Measurements from ENCODE around the gene ARFIP1.
"Not testable (repeated sequence)": the region's sequence is repeated elsewhere in the genome, so short reads cannot be mapped to it uniquely, and the experiment has no call there.

The ARFIP1 gene

DNA sequence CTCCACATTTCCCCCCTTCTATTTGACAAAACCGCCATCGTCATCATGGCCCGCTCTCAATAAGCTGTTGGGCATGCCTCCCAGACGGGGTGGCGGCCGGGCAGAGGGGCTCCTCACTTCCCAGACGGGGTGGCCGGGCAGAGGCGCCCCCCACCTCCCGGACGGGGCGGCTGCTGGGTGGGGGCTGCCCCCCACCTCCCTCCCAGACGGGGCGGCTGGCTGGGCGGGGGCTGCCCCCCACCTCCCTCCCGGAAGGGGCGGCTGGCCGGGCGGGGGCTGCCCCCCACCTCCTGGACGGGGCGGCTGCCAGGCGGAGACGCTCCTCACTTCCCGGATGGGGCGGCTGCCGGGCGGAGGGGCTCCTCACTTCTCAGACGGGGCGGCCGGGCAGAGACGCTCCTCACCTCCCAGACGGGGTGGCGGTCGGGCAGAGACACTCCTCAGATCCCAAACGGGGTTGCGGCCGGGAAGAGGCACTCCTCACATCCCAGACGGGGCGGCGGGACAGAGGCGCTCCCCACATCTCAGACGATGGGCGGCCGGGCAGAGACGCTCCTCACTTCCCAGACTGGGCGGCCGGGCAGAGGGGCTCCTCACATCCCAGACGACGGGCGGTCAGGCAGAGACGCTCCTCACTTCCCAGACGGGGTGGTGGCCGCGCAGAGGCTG is 14.6 kb upstream of the ARFIP1 start:
- H3K4me1 ChIP-seq (ENCODE audit: control insufficient read depth, insufficient read depth, low read length); H3K27me3 ChIP-seq (ENCODE audit: control insufficient read depth in 1 of 2, insufficient read depth in 2 of 2, low read length in 2 of 2); H3K9ac ChIP-seq (ENCODE audit: low read length in 2 of 2); H3K27ac ChIP-seq (ENCODE audit: low read length); H3K9me3 ChIP-seq (ENCODE audit: control insufficient read depth in 2 of 2, low read length in 2 of 2); H3K36me3 ChIP-seq (ENCODE audit: control insufficient read depth in 2 of 2, insufficient read depth in 2 of 2, low read length in 2 of 2); H3K4me3 ChIP-seq (ENCODE audit: low read length in 2 of 2): not testable (repeated sequence)

DNA sequence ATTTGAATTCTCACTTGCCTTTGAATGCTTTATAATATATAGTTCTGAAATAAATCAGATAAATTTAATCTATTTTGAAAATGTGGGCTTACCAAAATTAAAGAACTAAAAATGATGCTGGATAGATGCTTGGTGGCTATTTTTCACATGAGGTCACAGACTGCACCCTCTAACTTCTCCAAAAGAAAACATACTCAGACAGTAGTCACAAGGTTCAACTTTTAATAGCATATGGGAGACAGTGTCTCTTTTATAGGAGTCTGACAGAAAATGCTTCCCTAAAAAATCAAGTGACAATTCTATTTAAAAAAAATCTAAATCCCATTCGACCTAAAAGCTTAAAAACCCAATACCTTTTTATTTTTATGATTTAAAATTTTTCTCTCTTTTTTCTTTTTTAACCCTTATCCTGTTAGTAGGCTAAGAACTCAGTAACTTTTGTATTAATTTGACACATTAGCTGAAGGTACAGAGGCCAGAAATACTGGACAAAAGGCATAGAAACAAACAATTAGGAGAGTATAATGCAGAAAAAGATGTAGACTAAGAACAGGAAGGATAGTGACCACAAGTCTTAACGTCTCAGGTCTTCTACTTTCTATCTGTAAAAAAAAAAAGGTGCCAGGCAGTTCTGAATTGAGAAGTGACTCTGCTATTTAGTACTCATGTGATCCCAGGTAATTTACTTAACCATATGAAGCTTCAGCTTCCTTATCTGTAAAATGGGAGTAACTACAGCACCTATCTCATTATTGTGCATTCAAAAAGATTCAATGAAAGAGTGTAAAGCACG is 7.8 kb upstream of the ARFIP1 start:
- H3K4me1 ChIP-seq (ENCODE audit: control insufficient read depth, insufficient read depth, low read length): no peaks in the 10 kb centered on the region

DNA sequence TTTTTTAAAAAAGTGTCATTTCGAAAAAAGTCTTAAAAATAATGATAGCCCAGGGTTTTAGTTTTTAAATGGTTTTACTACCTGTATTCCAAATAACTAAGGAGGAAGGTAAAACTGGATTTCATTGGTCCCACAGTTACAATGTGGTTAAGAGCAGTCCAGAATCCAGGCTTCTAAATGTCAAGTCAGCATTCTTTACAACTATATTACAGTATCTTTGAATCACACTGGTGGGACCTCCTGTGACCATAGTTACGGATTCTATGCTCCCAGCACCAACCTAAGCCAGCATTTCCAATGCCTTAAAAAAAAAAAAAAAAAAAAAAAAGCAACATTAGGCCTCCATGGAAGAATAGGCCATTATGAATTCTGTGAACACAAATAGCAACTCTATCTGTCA is 6.4 kb upstream of the ARFIP1 start:
- Histone ChIP-seq H3K9me3 (ENCODE audit: control insufficient read depth in 2 of 2, low read length in 2 of 2) (no peaks in the 10 kb centered on the region), H3K4me3 (ENCODE audit: low read length in 2 of 2) (no peak overlapping the region)

More for the DNA sequence above, 7.8 kb upstream of the ARFIP1 start:
- Histone ChIP-seq H3K9me3 (ENCODE audit: control insufficient read depth in 2 of 2, low read length in 2 of 2) (no peaks in the 10 kb centered on the region), H3K27me3 (ENCODE audit: control insufficient read depth in 1 of 2, insufficient read depth in 2 of 2, low read length in 2 of 2) (no peaks in the 10 kb centered on the region), H3K4me3 (ENCODE audit: low read length in 2 of 2) (no peak overlapping the region), H3K36me3 (ENCODE audit: control insufficient read depth in 2 of 2, insufficient read depth in 2 of 2, low read length in 2 of 2) (no peaks in the 10 kb centered on the region), H3K9ac (ENCODE audit: low read length in 2 of 2) (no peak overlapping the region), H3K27ac (ENCODE audit: low read length) (no peak overlapping the region)

GRCh38 chr4:152773953-152774352 is 5.8 kb upstream of the ARFIP1 start:
- H3K36me3 ChIP-seq (ENCODE audit: control insufficient read depth in 2 of 2, insufficient read depth in 2 of 2, low read length in 2 of 2): no peaks in the 10 kb centered on the region
- no peaks in the 10 kb centered on the region for H3K27me3 ChIP-seq (ENCODE audit: control insufficient read depth in 1 of 2, insufficient read depth in 2 of 2, low read length in 2 of 2)
- H3K27ac ChIP-seq (ENCODE audit: low read length): no peak overlapping the region
- no peak overlapping the region for H3K9ac ChIP-seq (ENCODE audit: low read length in 2 of 2)
- no peaks in the 10 kb centered on the region for H3K9me3 ChIP-seq (ENCODE audit: control insufficient read depth in 2 of 2, low read length in 2 of 2)
- H3K4me3 ChIP-seq (ENCODE audit: low read length in 2 of 2): no peak overlapping the region
- no peaks in the 10 kb centered on the region for H3K4me1 ChIP-seq (ENCODE audit: control insufficient read depth, insufficient read depth, low read length)

More for the DNA sequence above, 6.4 kb upstream of the ARFIP1 start:
- no peaks in the 10 kb centered on the region for H3K36me3 ChIP-seq (ENCODE audit: control insufficient read depth in 2 of 2, insufficient read depth in 2 of 2, low read length in 2 of 2)
- no peak overlapping the region for H3K9ac ChIP-seq (ENCODE audit: low read length in 2 of 2)
- no peaks in the 10 kb centered on the region for H3K4me1 ChIP-seq (ENCODE audit: control insufficient read depth, insufficient read depth, low read length)
- H3K27ac ChIP-seq (ENCODE audit: low read length): no peak overlapping the region
- H3K27me3 ChIP-seq (ENCODE audit: control insufficient read depth in 1 of 2, insufficient read depth in 2 of 2, low read length in 2 of 2): no peaks in the 10 kb centered on the region

DNA sequence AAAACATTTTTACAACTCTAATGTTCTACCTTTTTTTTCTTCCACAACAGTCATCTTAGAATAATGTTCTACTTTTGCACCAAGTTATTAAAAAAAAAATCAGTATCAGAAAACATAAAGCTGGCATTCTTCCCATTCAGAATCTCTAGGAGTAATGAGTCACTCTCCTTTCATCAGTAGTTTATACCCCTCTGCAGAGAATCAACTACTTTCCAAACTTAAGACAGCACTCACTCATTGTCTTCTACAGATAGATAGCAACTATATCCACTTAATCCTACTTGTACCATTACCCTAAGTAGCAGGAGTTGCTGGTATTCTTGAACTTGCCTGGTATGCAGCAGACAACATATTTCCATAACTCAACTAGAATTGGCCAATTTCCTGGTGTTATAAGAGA is 3.4 kb upstream of the ARFIP1 start:
- H3K4me1 ChIP-seq (ENCODE audit: control insufficient read depth, insufficient read depth, low read length): no peaks in the 10 kb centered on the region
- no peaks in the 10 kb centered on the region for H3K36me3 ChIP-seq (ENCODE audit: control insufficient read depth in 2 of 2, insufficient read depth in 2 of 2, low read length in 2 of 2)
- H3K9ac ChIP-seq (ENCODE audit: low read length in 2 of 2): no peak overlapping the region
- no peaks in the 10 kb centered on the region for H3K9me3 ChIP-seq (ENCODE audit: control insufficient read depth in 2 of 2, low read length in 2 of 2)
- no peaks in the 10 kb centered on the region for H3K27me3 ChIP-seq (ENCODE audit: control insufficient read depth in 1 of 2, insufficient read depth in 2 of 2, low read length in 2 of 2)
- H3K4me3 ChIP-seq (ENCODE audit: low read length in 2 of 2): no peak overlapping the region
- H3K27ac ChIP-seq (ENCODE audit: low read length): no peak overlapping the region

- Histone ChIP-seq H3K4me1 (ENCODE audit: control insufficient read depth, insufficient read depth, low read length) (no peaks in the 10 kb centered on the region), H3K4me3 (ENCODE audit: low read length in 2 of 2) (no peak overlapping the region), H3K9me3 (ENCODE audit: control insufficient read depth in 2 of 2, low read length in 2 of 2) (no peaks in the 10 kb centered on the region), H3K9ac (ENCODE audit: low read length in 2 of 2) (no peak overlapping the region), H3K27ac (ENCODE audit: low read length) (no peak overlapping the region), H3K36me3 (ENCODE audit: control insufficient read depth in 2 of 2, insufficient read depth in 2 of 2, low read length in 2 of 2) (no peaks in the 10 kb centered on the region), H3K27me3 (ENCODE audit: control insufficient read depth in 1 of 2, insufficient read depth in 2 of 2, low read length in 2 of 2) (no peaks in the 10 kb centered on the region)
Observed at GRCh38 chr4:152777488-152777887, 2.3 kb upstream of the ARFIP1 start.

DNA sequence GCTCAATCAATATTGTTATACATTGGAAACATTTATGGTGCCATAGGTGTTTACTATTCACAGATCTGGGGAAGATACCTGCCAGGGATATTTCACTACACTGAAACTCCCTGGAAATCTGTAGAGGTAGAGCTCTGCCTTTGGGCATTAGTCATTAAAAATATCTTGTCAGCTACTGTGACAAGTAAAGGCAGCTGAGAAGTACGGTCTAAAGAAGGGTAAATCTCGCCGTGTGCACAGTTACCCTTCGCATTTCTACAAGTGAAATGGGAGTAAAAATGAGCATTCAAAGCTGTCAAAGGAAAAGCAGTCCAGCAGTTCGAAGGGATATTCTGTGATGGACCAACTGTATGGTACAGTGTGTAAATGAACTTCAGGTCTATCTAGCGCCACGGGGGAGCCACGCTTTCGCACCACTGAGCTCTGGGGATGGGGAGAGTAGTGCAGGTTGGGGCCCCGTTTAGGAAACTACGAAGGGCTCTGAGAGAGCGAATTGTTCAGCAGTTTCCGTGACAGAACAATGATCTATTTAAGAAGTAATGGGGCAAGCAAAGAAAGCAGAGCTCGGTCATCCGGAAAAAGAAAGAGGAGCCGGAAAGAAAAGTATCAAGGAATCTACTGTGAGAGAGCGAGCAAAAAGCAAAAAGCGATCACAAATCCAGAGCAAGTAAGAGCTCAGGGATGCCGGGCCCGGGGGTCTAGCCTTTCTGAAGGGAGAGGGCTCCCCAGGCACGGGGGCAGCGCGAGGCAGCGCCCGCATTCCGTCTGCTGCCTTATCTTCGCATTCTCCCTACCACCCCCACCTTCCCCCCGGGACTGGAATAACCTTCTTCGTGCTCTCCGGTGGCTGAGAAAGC is 870 bp upstream of the ARFIP1 start:
- peaks cover 0 to 2% of the 10 kb centered on the region in 2 donors for H3K36me3 ChIP-seq (ENCODE audit: control insufficient read depth in 2 of 2, insufficient read depth in 2 of 2, low read length in 2 of 2)
- no peaks in the 10 kb centered on the region for H3K27me3 ChIP-seq (ENCODE audit: control insufficient read depth in 1 of 2, insufficient read depth in 2 of 2, low read length in 2 of 2)
- no peaks in the 10 kb centered on the region for H3K9me3 ChIP-seq (ENCODE audit: control insufficient read depth in 2 of 2, low read length in 2 of 2)
- peak overlapping the region; percentile 91 for H3K27ac ChIP-seq (ENCODE audit: low read length)
- peak overlapping the region; percentile 94 to 99 for H3K4me3 ChIP-seq (ENCODE audit: low read length in 2 of 2)
- no peaks in the 10 kb centered on the region for H3K4me1 ChIP-seq (ENCODE audit: control insufficient read depth, insufficient read depth, low read length)
- peak overlapping the region; percentile 90 to 97 for H3K9ac ChIP-seq (ENCODE audit: low read length in 2 of 2)

DNA sequence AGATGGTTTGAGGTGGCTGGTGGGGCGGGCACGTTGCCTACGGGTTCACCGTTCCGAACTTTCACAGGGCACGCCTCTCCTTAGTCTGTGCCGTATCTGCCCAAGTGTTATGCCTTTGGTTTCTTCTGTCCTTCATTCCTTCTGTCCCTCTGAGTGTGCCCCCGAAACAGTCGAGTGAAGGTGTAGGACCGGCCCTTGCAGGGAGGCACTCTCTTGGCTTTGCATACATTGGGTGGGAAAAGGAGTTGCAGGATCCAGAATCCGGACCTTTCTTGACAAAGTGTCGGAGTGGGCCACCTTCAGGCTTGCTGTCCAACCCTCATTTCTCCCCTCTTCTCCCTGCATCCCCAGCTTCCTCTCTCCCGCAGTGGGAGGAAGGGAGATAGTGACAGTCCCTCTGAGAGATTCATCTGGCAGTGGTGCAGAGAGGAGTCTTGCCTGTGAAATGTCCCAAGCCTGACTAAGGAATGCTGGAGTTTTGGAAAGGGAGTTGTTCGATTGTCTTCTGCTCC is 569 bp downstream of the ARFIP1 start:
- peak overlapping the region; percentile 94 to 99 for H3K4me3 ChIP-seq (ENCODE audit: low read length in 2 of 2)
- H3K9me3 ChIP-seq (ENCODE audit: control insufficient read depth in 2 of 2, low read length in 2 of 2): no peaks in the 10 kb centered on the region
- H3K36me3 ChIP-seq (ENCODE audit: control insufficient read depth in 2 of 2, insufficient read depth in 2 of 2, low read length in 2 of 2): peaks cover 0 to 2% of the 10 kb centered on the region in 2 donors
- peaks cover 3% of the 10 kb centered on the region for H3K4me1 ChIP-seq (ENCODE audit: control insufficient read depth, insufficient read depth, low read length)
- no peaks in the 10 kb centered on the region for H3K27me3 ChIP-seq (ENCODE audit: control insufficient read depth in 1 of 2, insufficient read depth in 2 of 2, low read length in 2 of 2)
- H3K27ac ChIP-seq (ENCODE audit: low read length): peak overlapping the region; percentile 91
- H3K9ac ChIP-seq (ENCODE audit: low read length in 2 of 2): peak overlapping the region; percentile 90 to 97

DNA sequence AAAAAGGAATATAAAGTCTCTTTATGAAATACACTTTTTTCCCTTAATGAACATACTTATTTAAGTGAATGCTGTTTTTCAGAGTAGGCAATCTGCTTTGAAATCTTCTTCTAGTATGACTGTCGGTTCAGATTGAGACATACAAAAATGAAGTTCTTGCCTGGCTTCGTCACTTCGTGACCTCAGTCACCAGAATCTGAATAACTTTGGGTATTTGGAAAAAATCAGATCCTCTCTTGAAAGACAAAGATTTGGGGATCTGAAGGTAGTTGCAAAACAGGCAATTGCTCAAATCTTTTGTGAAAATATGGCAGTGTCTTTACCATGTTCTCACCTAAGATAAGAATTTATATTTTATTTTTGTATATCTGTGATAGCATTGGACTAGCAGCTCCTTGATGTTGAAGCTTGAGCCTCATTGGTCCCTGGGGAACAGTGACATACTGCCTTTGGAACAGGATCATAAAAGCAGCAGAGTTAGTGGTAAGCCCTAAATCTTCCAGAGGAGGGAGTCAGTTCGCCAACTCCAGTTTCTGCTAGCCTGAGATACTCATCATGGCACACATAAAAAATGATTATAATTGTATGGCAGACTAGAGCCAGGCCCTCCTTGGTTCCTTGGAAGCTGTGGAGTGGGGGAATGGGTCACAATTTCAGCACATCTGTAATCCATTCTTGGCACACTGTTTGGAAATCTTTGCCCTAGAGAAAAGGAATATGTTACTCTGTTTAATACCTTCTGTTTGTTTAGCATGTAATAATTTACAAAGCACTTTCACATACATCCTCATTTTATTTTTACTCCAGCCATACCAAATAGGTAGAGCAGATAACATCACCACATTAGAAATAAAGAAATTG is 5.0 kb downstream of the ARFIP1 start:
- Histone ChIP-seq H3K4me3 (ENCODE audit: low read length in 2 of 2) (no peak overlapping the region), H3K27ac (ENCODE audit: low read length) (no peak overlapping the region), H3K4me1 (ENCODE audit: control insufficient read depth, insufficient read depth, low read length) (peaks cover 3% of the 10 kb centered on the region), H3K9ac (ENCODE audit: low read length in 2 of 2) (no peak overlapping the region), H3K9me3 (ENCODE audit: control insufficient read depth in 2 of 2, low read length in 2 of 2) (no peaks in the 10 kb centered on the region), H3K36me3 (ENCODE audit: control insufficient read depth in 2 of 2, insufficient read depth in 2 of 2, low read length in 2 of 2) (peaks cover 0 to 2% of the 10 kb centered on the region in 2 donors), H3K27me3 (ENCODE audit: control insufficient read depth in 1 of 2, insufficient read depth in 2 of 2, low read length in 2 of 2) (no peaks in the 10 kb centered on the region)
